ENCODE results near the gene UBAP2L.
"Not testable (repeated sequence)": the region's sequence is repeated elsewhere in the genome, so short reads cannot be mapped to it uniquely, and the experiment has no call there.

UBAP2L gene

DNA sequence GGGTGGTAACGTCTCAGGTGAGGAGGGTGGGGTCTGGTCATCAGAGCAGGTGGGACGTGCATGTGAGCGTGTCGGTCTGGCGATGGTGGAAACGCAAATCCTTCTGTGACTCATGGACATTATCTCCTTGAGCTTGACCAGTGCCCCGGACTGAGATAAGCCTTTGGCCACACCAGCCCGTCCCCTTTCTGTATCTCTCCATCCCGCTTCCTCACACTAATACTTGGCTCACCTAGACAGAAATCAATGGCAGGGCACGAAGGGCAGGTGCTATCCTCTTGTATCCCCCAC, 92.3 kb downstream of the UBAP2L start:
- no peak for DNase-seq (ENCODE audit: low read depth)

GRCh38 chr1:154314226-154314625, 93.5 kb downstream of the UBAP2L start:
- DNase-seq (ENCODE audit: low read depth) = not testable (repeated sequence)

GRCh38 chr1:154316704-154317103, 95.9 kb downstream of the UBAP2L start:
- no peak for DNase-seq (ENCODE audit: low read depth)

- no peak for DNase-seq (ENCODE audit: low read depth)
These were observed 97.6 kb downstream of the UBAP2L start for GRCh38 chr1:154318386-154318785.

All from GM04503 (cell line).